Esophagus muscularis mucosa (tissue), 4 donors: ENCODE results near the gene GALNS.

Source experiments
- CTCF ChIP-seq, 3 experiments: fragments of 200-600 bp in 2 of 3; fragments of 450-650 bp in 1 of 3; sonication (generic) in 2 of 3; IDR thresholded peaks; one replicate each; pipeline ENCODE4 v1.5.1; 2017 to 2019; ENCODE audit warnings: antibody characterized with exemption in 3 of 3, mild to moderate bottlenecking in 2 of 3, moderate library complexity in 1 of 3
- EP300 ChIP-seq: sonication (generic); formaldehyde crosslinking; IDR thresholded peaks from one replicate; pipeline ENCODE4 v1.6.1; 2017; ENCODE audit warnings: antibody characterized with exemption
- POLR2A ChIP-seq: fragments of 450-650 bp; IDR thresholded peaks from one replicate; pipeline ENCODE4 v1.6.1; 2017; ENCODE audit warnings: antibody characterized with exemption, moderate library complexity, mild to moderate bottlenecking, low read depth

DNA sequence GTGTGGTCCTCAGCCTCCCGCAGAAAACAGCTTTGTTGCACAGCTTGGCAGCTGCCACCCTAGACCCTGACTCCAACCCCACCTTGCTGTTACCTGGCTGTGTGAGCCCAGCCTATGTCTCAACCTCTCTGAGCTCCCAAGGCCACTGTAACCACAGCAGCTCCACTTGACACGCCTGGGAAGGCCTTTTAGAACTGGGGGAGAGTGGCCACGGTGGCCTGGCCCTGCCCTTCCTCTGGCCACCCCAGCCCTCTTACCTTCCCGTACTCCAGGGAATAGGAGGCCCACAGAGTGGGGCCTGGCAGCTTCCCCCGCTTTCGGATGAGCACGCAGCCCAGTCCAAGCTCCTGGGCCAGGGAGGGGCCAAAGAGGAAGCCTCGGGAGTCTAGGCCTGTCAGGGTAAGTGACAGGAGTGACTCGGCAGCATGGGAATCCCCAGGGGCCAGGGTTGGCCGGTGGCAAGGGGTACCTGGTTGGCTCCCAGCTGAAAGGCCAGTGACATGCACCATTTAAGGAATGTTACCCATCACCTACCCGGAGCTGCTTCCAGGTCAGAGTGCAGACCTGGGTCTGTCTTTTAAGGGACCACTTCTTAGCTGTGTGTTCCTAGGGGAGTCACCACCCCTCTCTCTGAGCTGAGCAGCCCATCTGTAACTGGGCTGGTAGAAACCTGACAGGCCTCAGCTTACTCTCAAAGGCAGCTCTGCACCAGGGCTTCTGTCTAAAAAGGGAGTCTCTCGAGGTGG is 46.4 kb downstream of the GALNS start:
- TF ChIP-seq POLR2A (no peak), CTCF (IDR thresholded peaks at IDR 0.05) (no peak), EP300 (no peak)
